Panc1 (cell line): ENCODE measurements around the gene DGAT2.

Experiments
- CTCF ChIP-seq: fragments of 450-650 bp; IDR thresholded peaks from 2 replicates; pipeline ENCODE4 v1.5.1; 2017; ENCODE audit warnings: mild to moderate bottlenecking
- SIN3A ChIP-seq: IDR thresholded peaks from 2 replicates; pipeline ENCODE4 v1.6.1; 2012; ENCODE audit warnings: low read depth, mild to moderate bottlenecking, low read length, moderate library complexity, borderline replicate concordance; ENCODE audit not compliant: insufficient read depth

- TF ChIP-seq CTCF (no peak), SIN3A (no peak)
Measured at GRCh38 chr11:75849894-75850293, 81.3 kb downstream of the DGAT2 start.
